PC-9 (cell line): ENCODE results near the gene DDHD1.

ENCODE experiments used
- EZH2 ChIP-seq: fragments of 200-600 bp; sonication (generic); IDR thresholded peaks from 2 replicates; pipeline ENCODE4 v1.8.0; 2017; ENCODE audit warnings: antibody characterized with exemption, low read depth
- TF ChIP-seq, protein P1 (sequence below): fragments of 200-600 bp; sonication (generic); conservative IDR thresholded peaks from 2 replicates; pipeline ENCODE4 v1.6.1; 2017; ENCODE audit warnings: mixed run types, antibody characterized with exemption, mild to moderate bottlenecking, moderate library complexity

- TF ChIP-seq, protein P1, sequence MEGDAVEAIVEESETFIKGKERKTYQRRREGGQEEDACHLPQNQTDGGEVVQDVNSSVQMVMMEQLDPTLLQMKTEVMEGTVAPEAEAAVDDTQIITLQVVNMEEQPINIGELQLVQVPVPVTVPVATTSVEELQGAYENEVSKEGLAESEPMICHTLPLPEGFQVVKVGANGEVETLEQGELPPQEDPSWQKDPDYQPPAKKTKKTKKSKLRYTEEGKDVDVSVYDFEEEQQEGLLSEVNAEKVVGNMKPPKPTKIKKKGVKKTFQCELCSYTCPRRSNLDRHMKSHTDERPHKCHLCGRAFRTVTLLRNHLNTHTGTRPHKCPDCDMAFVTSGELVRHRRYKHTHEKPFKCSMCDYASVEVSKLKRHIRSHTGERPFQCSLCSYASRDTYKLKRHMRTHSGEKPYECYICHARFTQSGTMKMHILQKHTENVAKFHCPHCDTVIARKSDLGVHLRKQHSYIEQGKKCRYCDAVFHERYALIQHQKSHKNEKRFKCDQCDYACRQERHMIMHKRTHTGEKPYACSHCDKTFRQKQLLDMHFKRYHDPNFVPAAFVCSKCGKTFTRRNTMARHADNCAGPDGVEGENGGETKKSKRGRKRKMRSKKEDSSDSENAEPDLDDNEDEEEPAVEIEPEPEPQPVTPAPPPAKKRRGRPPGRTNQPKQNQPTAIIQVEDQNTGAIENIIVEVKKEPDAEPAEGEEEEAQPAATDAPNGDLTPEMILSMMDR = no peak
- TF ChIP-seq EZH2 = no peak
Measured at GRCh38 chr14:53004976-53005375, 148.1 kb downstream of the DDHD1 start.
